GM18517 (cell line): ENCODE measurements around the gene ABHD5.
"Not testable (repeated sequence)": the region's sequence is repeated elsewhere in the genome, so short reads cannot be mapped to it uniquely, and the experiment has no call there.

Experiments used
- ATAC-seq: cut with Tn5 transposase; IDR thresholded peaks from one replicate; pipeline ENCODE4 v1.9.1; 2021; ENCODE audit warnings: mild to moderate bottlenecking, moderate library complexity; ENCODE audit not compliant: unreplicated experiment

The ABHD5 gene

DNA sequence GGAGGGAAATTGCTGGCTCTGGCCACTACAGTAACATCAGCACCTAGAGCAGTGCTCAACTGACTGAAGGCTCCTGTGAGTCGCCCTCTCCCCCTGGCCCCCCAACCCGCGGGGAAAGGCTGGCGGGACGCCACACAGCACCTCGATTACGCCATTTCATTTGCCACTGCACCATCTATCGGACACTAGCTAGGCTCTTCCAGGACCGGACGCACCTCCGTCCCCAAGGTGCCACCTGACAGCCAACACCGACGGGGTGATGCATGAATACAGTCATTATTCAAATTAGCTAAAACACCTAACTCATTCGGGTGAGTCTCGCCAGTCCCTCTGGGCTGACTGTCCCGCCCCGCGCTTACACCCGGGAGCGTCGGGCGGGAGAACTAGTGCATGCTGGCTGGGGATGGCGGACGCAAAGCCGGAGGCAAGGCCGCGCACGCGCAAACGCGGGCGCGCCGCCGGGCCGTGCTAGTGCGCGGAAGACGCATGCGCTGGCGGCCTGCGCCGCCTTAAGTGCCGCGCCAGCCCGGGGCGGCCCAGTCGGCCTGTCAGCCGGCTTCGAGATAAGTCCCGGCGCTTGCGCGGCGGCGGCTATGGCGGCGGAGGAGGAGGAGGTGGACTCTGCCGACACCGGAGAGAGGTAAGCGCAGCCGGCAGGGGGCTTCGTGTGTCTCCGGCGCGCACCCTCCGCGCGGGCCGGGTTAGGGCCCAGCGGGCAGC, at the start of gene ABHD5:
Gene ABHD5 (plus strand): TSS at position 539 of the 720 bp plus-strand sequence. CDS start 55 bp downstream, at position 594.
- peak; percentile 83 for ATAC-seq

- no peak for ATAC-seq
Measured at GRCh38 chr3:43641306-43642114, 49.2 kb upstream of the ABHD5 start.

GRCh38 chr3:43644443-43644842, 46.3 kb upstream of the ABHD5 start:
- no peak for ATAC-seq

DNA sequence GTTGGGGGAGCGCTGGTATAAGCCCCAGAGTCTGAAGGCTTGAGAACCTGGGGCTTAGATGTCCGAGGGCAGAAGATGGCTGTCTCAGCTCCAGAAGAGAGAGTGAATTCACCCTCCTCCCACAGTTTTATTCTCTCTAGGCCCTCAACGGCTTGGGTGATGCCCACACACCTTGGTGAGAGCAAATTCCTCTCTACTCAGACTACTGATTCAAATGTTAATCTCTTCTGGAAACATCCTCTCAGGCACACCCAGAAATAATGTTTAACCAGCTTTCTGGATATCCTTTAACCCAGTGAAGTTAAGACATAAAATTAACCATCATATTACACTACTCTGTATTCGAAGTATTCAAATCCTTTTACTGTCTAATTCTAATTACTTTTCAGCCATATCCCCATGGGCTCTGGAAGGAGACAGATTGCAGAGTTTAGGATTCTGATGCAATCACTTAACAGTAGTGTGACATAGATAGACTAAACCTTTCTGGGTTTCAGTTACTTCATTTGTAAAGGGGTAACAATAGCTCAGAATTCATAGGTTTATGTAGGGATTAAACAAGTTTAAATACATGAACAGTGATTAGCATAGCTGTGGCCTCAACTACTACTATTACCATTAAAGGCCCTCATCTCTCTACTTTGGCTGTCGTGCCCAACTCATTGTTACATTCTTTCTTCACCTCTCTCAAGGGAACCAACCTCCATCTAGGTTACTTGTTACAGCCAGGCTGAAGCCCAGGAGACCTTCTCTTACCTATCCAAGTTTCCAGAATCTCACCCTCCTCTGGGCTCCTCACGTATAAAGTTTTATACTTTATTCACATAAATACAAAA, 43.2 kb upstream of the ABHD5 start:
- no peak for ATAC-seq

DNA sequence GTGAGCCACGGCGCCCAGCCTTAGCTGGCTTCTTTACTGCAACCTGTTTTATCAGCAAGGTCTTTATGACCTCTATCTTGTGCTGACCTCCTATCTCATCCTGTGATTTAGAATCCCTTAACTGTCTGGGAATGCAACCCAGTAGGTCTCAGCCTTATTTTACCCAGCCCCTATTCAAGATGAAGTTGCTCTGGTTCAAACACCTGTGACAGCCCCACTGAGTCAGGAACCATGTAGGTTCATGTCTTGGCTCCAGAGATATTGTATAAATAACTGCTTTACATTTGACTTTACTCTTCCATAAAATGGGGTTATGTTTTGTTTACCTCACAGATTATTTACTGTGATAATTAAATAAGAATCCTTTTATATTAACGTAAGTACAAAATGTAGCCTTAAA, 41.8 kb upstream of the ABHD5 start:
- no peak for ATAC-seq

DNA sequence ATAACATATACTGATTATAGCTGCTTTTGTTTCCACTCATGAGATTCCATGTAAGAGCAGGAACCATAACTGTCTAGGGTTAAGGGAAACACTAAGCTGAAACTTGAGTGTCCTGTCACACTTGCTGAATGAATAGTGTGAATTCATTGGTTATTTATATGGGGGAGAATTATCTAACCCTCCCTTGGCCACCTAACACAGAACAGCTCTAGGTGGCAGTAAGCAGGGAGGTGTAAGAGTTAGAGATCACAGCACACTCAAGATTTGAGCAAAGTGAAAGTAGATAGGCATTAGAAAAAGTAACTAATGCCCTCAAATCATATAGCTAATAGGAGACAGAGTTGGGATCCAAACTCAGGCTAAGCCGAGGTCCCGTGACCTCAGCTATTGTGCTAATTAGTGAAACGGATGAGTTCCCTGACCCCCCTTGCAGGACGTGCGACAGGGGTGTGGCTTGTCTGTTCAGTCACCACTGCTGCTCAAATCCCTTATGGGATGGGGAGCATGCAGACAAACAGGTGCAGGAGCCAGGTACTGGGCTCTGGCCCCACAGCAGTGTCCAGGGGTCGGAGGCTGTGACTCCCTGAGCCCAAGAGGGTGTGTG, 41.3 kb upstream of the ABHD5 start:
- ATAC-seq = no peak

GRCh38 chr3:43650345-43650744, 40.4 kb upstream of the ABHD5 start:
- no peak for ATAC-seq

- ATAC-seq = not testable (repeated sequence)
Measured at GRCh38 chr3:43656390-43656789, 34.3 kb upstream of the ABHD5 start.

DNA sequence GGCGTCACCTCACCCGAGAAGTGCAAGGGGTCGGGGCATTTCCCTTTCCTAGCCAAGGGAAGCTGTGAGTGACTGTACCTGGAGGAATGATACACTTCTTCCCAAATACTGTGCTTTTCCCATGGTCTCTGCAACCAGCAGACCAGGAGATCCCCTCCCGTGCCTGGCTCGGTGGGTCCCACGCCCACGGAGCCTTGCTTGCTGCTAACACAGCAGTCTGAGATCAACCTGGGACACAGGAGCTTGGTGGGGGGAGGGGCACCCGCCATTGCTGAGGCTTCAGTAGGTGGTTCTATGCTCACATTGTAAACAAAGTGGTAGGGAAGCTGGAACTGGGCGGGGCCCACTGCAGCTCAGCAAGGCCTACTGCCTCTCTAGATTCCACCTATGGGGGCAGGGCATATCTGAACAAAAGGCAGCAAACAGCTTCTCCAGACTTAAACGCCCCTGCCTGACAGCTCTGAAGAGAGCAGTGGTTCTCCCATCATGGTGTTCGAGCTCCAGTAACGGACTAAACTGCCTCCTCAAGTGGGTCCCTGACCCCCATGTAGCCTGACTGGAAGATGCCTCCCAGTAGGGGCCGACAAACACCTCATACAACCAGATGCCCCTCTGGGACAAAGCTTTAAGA, 31.4 kb upstream of the ABHD5 start:
- no peak for ATAC-seq

DNA sequence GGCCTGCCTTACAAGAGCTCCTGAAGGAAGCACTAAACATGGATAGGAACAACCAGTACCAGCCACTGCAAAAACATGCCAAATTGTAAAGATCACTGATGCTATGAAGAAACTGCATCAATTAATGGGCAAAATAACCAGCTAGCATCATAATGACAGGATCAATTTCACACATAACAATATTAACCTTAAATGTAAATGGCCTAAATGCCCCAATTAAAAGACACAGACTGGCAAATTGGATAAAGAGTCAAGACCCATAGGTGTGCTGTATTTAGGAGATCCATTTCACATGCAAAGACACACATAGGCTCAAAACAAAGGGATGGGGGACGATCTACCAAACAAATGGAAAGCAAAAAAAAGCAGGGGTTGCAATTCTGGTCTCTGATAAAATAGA, 29.4 kb upstream of the ABHD5 start:
- not testable (repeated sequence) for ATAC-seq

DNA sequence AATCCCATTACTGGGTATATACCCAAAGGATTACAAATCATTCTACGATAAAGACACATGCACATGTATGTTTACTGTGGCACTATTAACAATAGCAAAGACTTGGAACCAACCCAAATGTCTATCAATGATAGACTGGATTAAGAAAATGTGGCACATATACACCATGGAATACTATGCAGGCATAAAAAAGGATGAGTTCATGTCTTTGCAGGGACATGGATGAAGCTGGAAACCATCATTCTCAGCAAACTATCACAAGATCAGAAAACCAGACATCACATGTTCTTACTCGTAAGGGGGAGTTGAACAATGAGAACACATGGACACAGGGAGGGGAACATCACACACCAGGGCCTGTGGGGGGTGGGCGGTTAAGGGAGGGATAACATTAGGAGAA, 25.7 kb upstream of the ABHD5 start:
- not testable (repeated sequence) for ATAC-seq

DNA sequence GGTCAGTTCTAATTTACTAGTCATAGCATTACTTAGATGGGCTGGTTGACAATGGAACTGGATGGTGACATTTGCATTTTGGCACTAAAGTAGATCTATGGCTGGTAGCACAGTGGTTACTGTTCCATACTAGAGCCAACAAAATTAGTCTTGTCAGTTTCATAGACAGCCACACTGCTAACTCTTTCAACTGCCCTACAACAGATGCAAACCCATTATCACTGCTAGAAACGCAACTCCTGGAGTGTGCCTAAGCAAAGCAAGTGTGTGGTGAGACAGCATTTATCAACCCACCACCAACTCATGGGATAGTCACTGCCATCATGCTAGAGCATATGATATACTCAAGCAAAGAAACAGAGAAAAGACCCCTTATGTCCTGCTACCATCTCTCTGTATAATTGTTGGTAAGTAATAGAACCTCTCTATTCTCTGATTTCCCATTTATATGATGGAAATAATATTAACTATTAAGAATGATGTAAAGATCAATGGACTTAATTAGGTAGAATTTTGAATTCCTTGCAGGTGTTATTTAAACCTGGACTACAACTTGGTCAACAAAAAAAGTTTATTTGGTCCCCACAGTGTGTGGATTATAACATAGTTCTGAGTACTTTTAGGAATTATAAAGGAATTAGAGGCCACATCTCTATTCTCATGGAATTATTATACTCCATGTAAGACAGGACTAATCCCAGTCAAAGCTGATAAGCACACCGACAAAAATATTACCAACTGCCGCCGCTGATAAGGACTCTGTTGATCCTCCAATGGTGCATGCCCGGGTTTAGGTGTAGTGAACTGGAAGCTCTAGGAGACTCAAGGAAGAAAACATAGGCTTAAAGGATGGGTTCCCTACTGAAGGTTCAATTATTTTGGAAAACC, 19.9 kb upstream of the ABHD5 start:
- ATAC-seq = no peak

DNA sequence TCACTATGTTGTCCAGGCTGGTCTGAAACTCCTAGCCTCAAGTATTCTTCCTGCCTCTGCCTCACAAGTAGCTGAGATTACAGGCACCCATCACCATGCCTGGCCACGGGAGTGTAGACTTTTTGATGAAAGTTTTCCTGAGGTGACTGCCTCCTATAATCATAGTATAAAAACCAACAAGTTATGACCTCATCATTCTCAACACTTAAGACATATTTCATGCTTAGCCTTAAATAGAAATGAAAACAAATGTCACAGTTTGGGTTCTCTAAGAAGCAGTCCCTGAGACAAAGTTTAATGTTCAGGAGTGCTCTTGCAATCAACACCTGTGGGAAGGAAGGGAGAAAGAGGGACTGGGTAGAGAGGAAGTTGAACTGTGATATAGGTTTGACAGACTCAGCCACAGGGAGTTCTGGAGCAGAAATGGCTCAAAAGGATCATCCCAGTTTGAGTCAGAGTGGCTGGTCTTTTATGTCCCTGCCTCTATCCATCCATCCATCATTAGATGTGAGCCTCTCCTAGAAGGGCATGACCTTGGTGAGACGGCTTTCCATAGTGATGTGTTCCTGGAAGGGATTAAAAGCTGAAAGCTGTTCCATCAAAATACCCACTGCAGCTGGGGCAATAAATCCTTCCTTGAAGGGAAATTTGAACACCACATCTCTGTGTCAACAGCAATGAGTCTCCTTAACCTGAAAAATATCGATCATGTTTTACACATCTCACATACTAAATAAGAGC, 16.2 kb upstream of the ABHD5 start:
- no peak for ATAC-seq

GRCh38 chr3:43675593-43675992, 15.1 kb upstream of the ABHD5 start:
- ATAC-seq = no peak

- ATAC-seq = no peak
Measured at GRCh38 chr3:43676441-43676840, 14.3 kb upstream of the ABHD5 start.

DNA sequence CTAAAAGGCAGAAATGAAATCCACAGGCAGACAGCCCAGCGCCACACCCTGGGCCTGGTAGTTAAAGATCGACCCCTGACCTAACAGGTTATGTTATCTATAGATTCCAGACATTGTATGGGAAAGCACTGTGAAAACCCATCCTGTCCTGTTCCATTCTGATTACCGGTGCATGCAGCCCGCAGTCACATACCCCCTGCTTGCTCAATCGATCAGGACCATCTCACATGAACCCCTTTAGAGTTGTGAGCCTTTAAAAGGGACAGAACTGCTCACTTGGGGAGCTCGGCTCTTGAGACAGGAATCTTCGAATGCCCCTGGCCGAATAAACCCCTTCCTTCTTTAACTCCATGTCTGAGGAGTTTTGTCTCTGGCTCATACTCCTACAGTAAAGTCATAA, 12.4 kb upstream of the ABHD5 start:
- ATAC-seq = not testable (repeated sequence)

- ATAC-seq = not testable (repeated sequence)
Measured at GRCh38 chr3:43678887-43679449, 11.8 kb upstream of the ABHD5 start.

DNA sequence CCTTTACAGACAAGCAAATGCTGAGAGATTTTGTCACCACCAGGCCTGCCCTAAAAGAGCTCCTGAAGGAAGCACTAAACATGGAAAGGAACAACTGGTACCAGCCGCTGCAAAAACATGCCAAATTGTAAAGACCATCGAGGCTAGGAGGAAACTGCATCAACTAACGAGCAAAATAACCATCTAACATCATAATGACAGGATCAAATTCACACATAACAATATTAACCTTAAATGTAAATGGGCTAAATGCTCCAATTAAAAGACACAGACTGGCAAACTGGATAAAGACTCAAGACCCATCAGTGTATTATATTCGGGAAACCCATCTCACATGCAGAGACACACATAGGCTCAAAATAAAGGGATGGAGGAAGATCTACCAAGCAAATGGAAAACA, 9.9 kb upstream of the ABHD5 start:
- not testable (repeated sequence) for ATAC-seq
